Activated CD8-positive, alpha-beta T cell treated with anti-CD3 and anti-CD28 coated beads, Interleukin-2, amount 10 ng/mL, durations not matched to agents 7 days and 5 days (primary cell): ENCODE results near the gene SYT2. TPM values are rescaled to one million over a fixed set of nuclear protein-coding genes. Genes with fewer than 3 reads are reported as not detected.
"Not testable (repeated sequence)": the region's sequence is repeated elsewhere in the genome, so short reads cannot be mapped to it uniquely, and the experiment has no call there.

Source experiments
- ATAC-seq: fragments of 150-1000 bp; cut with Tn5 transposase; one replicate; pipeline ENCODE4 v1.10.0; 2021; ENCODE audit warnings: moderate library complexity
- CTCF ChIA-PET: fragments of 350-600 bp; sonication (Branson Sonifier 250); formaldehyde crosslinking; loops from one replicate; lab custom pipeline; 2021; ENCODE audit warnings: antibody characterized with exemption; lab: Charles Lee
- POLR2A ChIA-PET: fragments of 350-600 bp; sonication (Branson Sonifier 250); formaldehyde crosslinking; loops from one replicate; lab custom pipeline; 2021; ENCODE audit warnings: antibody characterized with exemption; lab: Charles Lee
- DNase-seq: peaks from one replicate; pipeline ENCODE4 v3.0.0-alpha.2; 2020
- H3K27ac Mint-ChIP-seq: one replicate; pipeline ENCODE4 v1.8.0; 2021; ENCODE audit warnings: mild to moderate bottlenecking, mixed read lengths
- H3K27me3 Mint-ChIP-seq: one replicate; pipeline ENCODE4 v1.8.0; 2021; ENCODE audit warnings: low read depth, mixed read lengths
- H3K36me3 Mint-ChIP-seq: one replicate; pipeline ENCODE4 v1.8.0; 2021; ENCODE audit warnings: low read depth, mixed read lengths
- H3K4me1 Mint-ChIP-seq: one replicate; pipeline ENCODE4 v1.8.0; 2021; ENCODE audit warnings: low read depth, mixed read lengths
- H3K4me3 Mint-ChIP-seq: one replicate; pipeline ENCODE4 v1.8.0; 2021; ENCODE audit warnings: mild to moderate bottlenecking, mixed read lengths
- H3K9me3 Mint-ChIP-seq: one replicate; pipeline ENCODE4 v1.8.0; 2022; ENCODE audit warnings: mixed read lengths; ENCODE audit not compliant: insufficient read depth
- total RNA-seq, 2 experiments: library from RNA; stranded (reverse); gene quantifications; one replicate each; pipeline ENCODE4 v1.2.3, GENCODE V29; 2021

SYT2 gene
- total RNA-seq, 2 experiments from 2014 or later: not detected

DNA sequence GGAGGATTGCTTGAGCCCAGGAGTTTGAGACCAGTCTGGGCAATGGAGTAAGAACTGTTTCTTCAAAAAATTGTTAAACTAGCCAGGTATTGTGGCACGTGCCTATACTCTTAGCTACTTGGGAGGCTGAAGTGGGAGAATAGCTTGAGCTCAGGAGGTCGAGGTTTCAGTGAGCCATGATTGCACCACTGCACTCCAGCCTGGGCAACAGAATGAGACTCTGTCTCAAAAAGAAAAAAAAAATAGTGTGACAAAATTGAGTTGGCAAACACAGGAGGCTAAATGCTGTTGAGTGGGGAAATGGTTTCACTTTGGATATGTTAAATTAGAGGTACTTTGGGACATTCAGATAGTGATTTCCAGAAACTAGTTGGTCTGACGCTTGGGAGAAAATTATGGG, 163.9 kb downstream of the SYT2 start:
- H3K4me3 Mint-ChIP-seq, DNase-seq, POLR2A ChIA-PET, ATAC-seq, H3K27ac Mint-ChIP-seq, H3K36me3 Mint-ChIP-seq, H3K27me3 Mint-ChIP-seq, H3K9me3 Mint-ChIP-seq: not testable (repeated sequence)
- CTCF ChIA-PET: interaction anchor here (1.0 to 1.2 kb wide), 2 partner anchors 19 to 42 kb away, joined by 3 read pairs; no protein-coding TSS in a partner anchor
- H3K4me1 Mint-ChIP-seq: peaks cover 18% of the 10 kb centered on the region

- not testable (repeated sequence) for H3K27ac Mint-ChIP-seq, DNase-seq
- CTCF ChIA-PET: interaction anchor here (1.2 kb wide), 1 partner anchor 20 kb away, joined by 3 read pairs; no protein-coding TSS in a partner anchor
Observed at GRCh38 chr1:202545647-202546303, 164.5 kb downstream of the SYT2 start.

DNA sequence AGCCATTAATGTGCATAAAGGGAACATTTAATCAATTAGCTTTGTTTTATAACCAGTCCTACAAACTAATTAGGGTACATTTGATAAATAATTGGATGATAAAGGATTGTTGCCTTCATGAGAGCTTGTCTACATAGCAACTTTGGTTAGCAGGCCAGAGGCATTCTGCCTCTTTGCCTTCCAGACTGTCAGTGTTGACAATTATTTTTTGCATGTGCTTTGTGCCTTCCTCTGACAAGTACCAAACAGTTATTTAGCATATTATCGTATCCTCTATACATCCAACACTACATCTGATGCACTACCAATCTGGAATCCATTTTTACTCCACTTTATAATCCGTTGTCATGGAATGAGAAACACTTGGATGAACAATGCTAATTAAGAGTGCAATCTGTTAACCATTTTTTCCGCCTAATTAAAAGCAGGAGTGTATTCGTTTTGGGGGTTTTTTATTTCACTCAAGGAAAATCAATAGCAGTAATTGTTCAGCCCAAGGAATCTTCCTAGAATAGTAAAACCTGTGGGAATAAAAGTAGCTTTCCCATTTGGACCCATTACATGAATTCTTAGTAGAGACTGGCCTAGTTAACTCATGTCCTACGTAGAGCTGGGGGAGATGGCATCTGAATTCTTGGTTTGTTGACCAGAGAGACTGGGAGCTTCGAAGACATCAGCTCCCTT, 165.3 kb downstream of the SYT2 start:
- DNase-seq, H3K27ac Mint-ChIP-seq, POLR2A ChIA-PET, H3K27me3 Mint-ChIP-seq, CTCF ChIA-PET, H3K36me3 Mint-ChIP-seq, ATAC-seq, H3K9me3 Mint-ChIP-seq, H3K4me3 Mint-ChIP-seq: not testable (repeated sequence)
- H3K4me1 Mint-ChIP-seq: peaks cover 18% of the 10 kb centered on the region

More at GRCh38 chr1:202545647-202546303, 164.5 kb downstream of the SYT2 start:
- POLR2A ChIA-PET, H3K27me3 Mint-ChIP-seq, H3K9me3 Mint-ChIP-seq, ATAC-seq, H3K36me3 Mint-ChIP-seq, H3K4me3 Mint-ChIP-seq: not testable (repeated sequence)
- peaks cover 18% of the 10 kb centered on the region for H3K4me1 Mint-ChIP-seq

DNA sequence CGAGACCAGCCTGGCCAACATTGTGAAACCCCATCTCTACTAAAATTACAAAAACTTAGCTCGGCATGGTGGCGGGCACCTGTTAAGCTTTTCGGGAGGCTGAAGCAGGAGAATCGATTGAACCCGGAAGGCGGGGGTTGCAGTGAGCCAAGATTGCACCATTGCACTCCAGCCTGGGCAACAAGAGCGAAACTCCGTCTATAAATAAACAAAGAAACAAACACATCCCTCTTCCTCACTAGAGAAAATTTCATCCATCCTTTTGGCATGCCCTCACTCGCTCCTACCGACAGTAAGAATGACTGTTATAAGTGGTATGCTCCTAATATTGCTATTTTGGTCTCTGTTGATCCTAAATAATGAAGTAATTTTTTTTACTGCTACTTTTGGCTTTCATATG, 166.7 kb downstream of the SYT2 start:
- H3K36me3 Mint-ChIP-seq, ATAC-seq, CTCF ChIA-PET, H3K27ac Mint-ChIP-seq, POLR2A ChIA-PET, H3K9me3 Mint-ChIP-seq, H3K4me3 Mint-ChIP-seq, DNase-seq, H3K27me3 Mint-ChIP-seq: not testable (repeated sequence)
- peaks cover 18% of the 10 kb centered on the region for H3K4me1 Mint-ChIP-seq

GRCh38 chr1:202542415-202542814, 167.8 kb downstream of the SYT2 start:
- peaks cover 18% of the 10 kb centered on the region for H3K4me1 Mint-ChIP-seq
- H3K9me3 Mint-ChIP-seq, POLR2A ChIA-PET, DNase-seq, ATAC-seq, H3K36me3 Mint-ChIP-seq, H3K27ac Mint-ChIP-seq, H3K27me3 Mint-ChIP-seq, H3K4me3 Mint-ChIP-seq: not testable (repeated sequence)
- CTCF ChIA-PET: interaction anchor here (1.0 kb wide), 1 partner anchor 543 kb away, joined by 4 read pairs; no protein-coding TSS in a partner anchor

GRCh38 chr1:202540858-202541257, 169.4 kb downstream of the SYT2 start:
- POLR2A ChIA-PET, DNase-seq, H3K9me3 Mint-ChIP-seq, H3K4me1 Mint-ChIP-seq, H3K27me3 Mint-ChIP-seq, H3K27ac Mint-ChIP-seq, ATAC-seq, H3K36me3 Mint-ChIP-seq, H3K4me3 Mint-ChIP-seq: not testable (repeated sequence)
- CTCF ChIA-PET: interaction anchor here (0.6 kb wide), 2 partner anchors 30 to 59 kb away, joined by 3 read pairs; no protein-coding TSS in a partner anchor

Other genes starting within 250 kb of the SYT2 start
- 10 to 100 TPM; 47.6 to 52.2 TPM for gene KDM5B, start 98.0 kb upstream of the SYT2 start, total RNA-seq
- gene PCAT6, start 100.5 kb upstream of the SYT2 start, total RNA-seq: under 1 TPM in 1 of 2 experiments, not detected in 1; 0.83 TPM
- 10 to 100 TPM; 13.6 TPM for gene RABIF, start 178.7 kb upstream of the SYT2 start, total RNA-seq
- gene KLHL12, start 216.8 kb upstream of the SYT2 start, total RNA-seq: 10 to 100 TPM; 27.8 to 31.7 TPM
- gene ADIPOR1, start 247.9 kb upstream of the SYT2 start, total RNA-seq: 10 to 100 TPM; 60.8 to 70.7 TPM